ENCODE results near the gene PLXNA4. TPM values are rescaled to one million over a fixed set of nuclear protein-coding genes. Genes with fewer than 3 reads are reported as not detected.

PLXNA4 gene, protein sequence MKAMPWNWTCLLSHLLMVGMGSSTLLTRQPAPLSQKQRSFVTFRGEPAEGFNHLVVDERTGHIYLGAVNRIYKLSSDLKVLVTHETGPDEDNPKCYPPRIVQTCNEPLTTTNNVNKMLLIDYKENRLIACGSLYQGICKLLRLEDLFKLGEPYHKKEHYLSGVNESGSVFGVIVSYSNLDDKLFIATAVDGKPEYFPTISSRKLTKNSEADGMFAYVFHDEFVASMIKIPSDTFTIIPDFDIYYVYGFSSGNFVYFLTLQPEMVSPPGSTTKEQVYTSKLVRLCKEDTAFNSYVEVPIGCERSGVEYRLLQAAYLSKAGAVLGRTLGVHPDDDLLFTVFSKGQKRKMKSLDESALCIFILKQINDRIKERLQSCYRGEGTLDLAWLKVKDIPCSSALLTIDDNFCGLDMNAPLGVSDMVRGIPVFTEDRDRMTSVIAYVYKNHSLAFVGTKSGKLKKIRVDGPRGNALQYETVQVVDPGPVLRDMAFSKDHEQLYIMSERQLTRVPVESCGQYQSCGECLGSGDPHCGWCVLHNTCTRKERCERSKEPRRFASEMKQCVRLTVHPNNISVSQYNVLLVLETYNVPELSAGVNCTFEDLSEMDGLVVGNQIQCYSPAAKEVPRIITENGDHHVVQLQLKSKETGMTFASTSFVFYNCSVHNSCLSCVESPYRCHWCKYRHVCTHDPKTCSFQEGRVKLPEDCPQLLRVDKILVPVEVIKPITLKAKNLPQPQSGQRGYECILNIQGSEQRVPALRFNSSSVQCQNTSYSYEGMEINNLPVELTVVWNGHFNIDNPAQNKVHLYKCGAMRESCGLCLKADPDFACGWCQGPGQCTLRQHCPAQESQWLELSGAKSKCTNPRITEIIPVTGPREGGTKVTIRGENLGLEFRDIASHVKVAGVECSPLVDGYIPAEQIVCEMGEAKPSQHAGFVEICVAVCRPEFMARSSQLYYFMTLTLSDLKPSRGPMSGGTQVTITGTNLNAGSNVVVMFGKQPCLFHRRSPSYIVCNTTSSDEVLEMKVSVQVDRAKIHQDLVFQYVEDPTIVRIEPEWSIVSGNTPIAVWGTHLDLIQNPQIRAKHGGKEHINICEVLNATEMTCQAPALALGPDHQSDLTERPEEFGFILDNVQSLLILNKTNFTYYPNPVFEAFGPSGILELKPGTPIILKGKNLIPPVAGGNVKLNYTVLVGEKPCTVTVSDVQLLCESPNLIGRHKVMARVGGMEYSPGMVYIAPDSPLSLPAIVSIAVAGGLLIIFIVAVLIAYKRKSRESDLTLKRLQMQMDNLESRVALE (N-terminal part only)
- 0.06 TPM for polyA plus RNA-seq (2013, experiment 1 of 2)
- 0.07 TPM for polyA plus RNA-seq (2013, experiment 2 of 2)

DNA sequence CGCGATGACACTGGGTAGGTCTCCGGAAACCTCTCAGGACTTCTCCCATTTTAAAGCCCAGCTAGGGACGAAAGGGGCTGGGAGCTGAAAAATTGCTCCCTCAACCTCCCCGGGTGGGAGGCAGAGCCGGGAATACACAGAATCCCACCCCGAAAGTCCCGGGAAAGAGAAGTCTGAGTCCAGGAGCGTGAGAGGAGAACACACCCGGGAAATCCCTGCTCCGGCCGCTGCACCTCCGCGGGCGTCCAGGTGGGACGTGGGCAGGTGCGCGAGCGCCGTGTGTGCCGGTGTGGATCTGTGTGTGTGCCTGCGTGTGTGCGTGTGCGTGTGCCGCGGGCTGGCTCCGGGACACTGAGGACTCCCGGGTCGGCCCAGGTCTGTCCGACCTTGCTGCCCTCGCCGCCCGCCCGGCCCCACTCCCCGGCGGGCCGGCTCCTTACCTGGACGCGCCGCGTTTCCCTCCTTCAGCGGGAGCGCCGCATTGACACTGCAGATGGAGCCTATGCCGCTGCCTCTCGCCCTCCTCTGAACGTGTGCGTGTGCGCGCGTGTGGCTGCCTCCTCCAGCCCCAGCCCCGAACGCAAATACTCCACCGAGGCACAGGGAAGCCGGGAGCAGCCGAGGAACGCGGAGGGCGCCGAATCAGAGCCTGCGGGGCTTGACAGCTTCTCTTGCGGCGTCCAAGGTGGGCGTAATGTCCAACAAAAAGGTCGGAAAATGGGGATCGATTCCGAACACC lies at the start of gene PLXNA4:
Gene PLXNA4, minus strand, starts transcription at position 489 of the 739 bp plus-strand sequence. CDS start 67,777 bp downstream, outside the sequence.
- H3K27ac ChIP-seq (ENCODE audit: low read length, poor library complexity, severe bottlenecking): no peak within 1 kb of the TSS
- no peaks in the 10 kb centered on the region for H3K9me3 ChIP-seq (ENCODE audit: control insufficient read depth, low read length)
- H2BK5ac ChIP-seq (ENCODE audit: low read depth, low read length, poor library complexity, severe bottlenecking): no peak within 1 kb of the TSS
- peak; percentile 10 for DNase-seq
- no peak within 1 kb of the TSS for H3K4ac ChIP-seq (ENCODE audit: low read depth in 1 of 2, low read length in 2 of 2)
- no peak within 1 kb of the TSS for H2AFZ ChIP-seq (ENCODE audit: low read depth, low read length)
- no peak within 1 kb of the TSS for H3K18ac ChIP-seq (ENCODE audit: low read depth in 1 of 2, low read length in 2 of 2)
- H3K79me1 ChIP-seq (replicated peaks; ENCODE audit: low read length, poor library complexity, severe bottlenecking): no peaks in the 10 kb centered on the region
- peak within 1 kb of the TSS in 1 of 2 experiments; percentile 2 for H3K14ac ChIP-seq (ENCODE audit: low read length in 2 of 2)
- no peak within 1 kb of the TSS for H2BK12ac ChIP-seq (ENCODE audit: low read length in 2 of 2)
- H3K4me3 ChIP-seq (ENCODE audit: insufficient read depth in 1 of 2, low read depth in 1 of 2, low read length in 2 of 2): peak within 1 kb of the TSS; percentile 48 to 89
- peaks cover 0 to 3% of the 10 kb centered on the region in 2 experiments for H3K36me3 ChIP-seq (ENCODE audit: control insufficient read depth in 1 of 2, insufficient read depth in 2 of 2, low read depth in 1 of 2, low read length in 2 of 2)
- H3K9ac ChIP-seq (ENCODE audit: low read length): peak within 1 kb of the TSS; percentile 84
- no peak within 1 kb of the TSS for H4K8ac ChIP-seq (ENCODE audit: low read length)
- no peak within 1 kb of the TSS for H2BK120ac ChIP-seq (ENCODE audit: low read depth, low read length)
- H4K91ac ChIP-seq (ENCODE audit: low read length): no peak within 1 kb of the TSS
- H2BK15ac ChIP-seq (ENCODE audit: low read depth, poor library complexity, severe bottlenecking): no peak within 1 kb of the TSS
- no peak within 1 kb of the TSS for H2AK5ac ChIP-seq (ENCODE audit: low read length, severe bottlenecking)
- H3K27me3 ChIP-seq (ENCODE audit: control insufficient read depth in 1 of 2, insufficient read depth in 1 of 2, low read length in 2 of 2): peaks cover 8 to 84% of the 10 kb centered on the region in 2 experiments
- H3K23ac ChIP-seq (ENCODE audit: low read length in 2 of 2): peak within 1 kb of the TSS in 1 of 2 experiments; percentile 63
- H3K4me1 ChIP-seq (ENCODE audit: control insufficient read depth, insufficient read depth, low read depth, low read length): peaks cover 21% of the 10 kb centered on the region
- H3K4me2 ChIP-seq (ENCODE audit: low read length, poor library complexity, severe bottlenecking): peak within 1 kb of the TSS; percentile 68
- 1% methylated on average over 51 of the region's 67 CpGs for WGBS

DNA sequence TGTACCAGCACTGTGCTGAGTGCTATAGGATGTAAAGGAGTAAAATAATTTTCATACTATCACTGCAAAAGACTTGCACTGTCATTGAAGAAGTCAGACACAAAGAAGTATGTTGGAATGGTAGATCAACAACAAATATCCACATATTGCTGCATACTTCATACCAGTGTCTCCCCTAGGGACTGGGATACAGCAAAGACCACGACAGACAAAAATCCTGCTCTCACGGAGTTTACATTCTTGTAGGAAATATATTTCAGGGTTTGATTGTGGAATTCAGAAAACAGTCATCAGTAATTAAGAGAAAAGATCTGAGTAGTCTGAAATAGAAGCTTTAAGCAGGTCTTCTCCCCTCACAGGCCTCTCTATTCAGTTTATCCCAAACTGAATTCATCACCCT lies 49.4 kb upstream of the PLXNA4 start:
- Histone ChIP-seq H2AFZ (ENCODE audit: low read depth, low read length) (no peak overlapping the region), H2BK120ac (ENCODE audit: low read depth, low read length) (no peak overlapping the region)
- WGBS: 53% methylated on average over 2 of the region's 2 CpGs

DNA sequence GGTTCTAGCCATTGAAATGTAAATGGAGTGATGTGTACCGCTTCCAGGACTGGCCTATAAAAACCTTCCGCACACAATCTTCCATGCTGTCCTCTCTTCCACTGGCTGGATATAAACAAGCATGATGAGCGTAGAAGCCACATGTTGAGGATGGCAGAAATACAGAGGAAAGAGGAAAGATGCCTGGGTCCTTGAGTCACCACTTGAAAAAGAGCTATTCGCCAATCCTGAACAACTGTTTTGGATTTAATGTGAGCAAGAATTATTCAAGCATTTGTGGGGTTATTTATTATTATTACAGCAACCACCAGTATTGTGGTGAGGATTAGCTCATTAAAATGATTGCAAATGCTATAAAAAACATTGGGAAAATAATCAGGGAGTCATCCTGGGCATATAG lies 45.8 kb upstream of the PLXNA4 start:
- H3K4me1 ChIP-seq (ENCODE audit: control insufficient read depth, insufficient read depth, low read depth, low read length): no peaks in the 10 kb centered on the region
- H3K14ac ChIP-seq (ENCODE audit: low read length in 2 of 2): no peak overlapping the region
- no peak overlapping the region for H3K4me3 ChIP-seq (ENCODE audit: insufficient read depth in 1 of 2, low read depth in 1 of 2, low read length in 2 of 2)
- H2BK12ac ChIP-seq (ENCODE audit: low read length in 2 of 2): no peak overlapping the region
- no peak for DNase-seq
- no peak overlapping the region for H2BK5ac ChIP-seq (ENCODE audit: low read depth, low read length, poor library complexity, severe bottlenecking)
- 87% methylated on average over 2 of the region's 4 CpGs for WGBS
- H4K8ac ChIP-seq (ENCODE audit: low read length): no peak overlapping the region
- no peak overlapping the region for H2AFZ ChIP-seq (ENCODE audit: low read depth, low read length)
- H3K36me3 ChIP-seq (ENCODE audit: control insufficient read depth in 1 of 2, insufficient read depth in 2 of 2, low read depth in 1 of 2, low read length in 2 of 2): no peaks in the 10 kb centered on the region
- peaks cover 0 to 13% of the 10 kb centered on the region in 2 experiments for H3K27me3 ChIP-seq (ENCODE audit: control insufficient read depth in 1 of 2, insufficient read depth in 1 of 2, low read length in 2 of 2)
- H3K27ac ChIP-seq (ENCODE audit: low read length, poor library complexity, severe bottlenecking): no peak overlapping the region
- no peak overlapping the region for H3K23ac ChIP-seq (ENCODE audit: low read length in 2 of 2)
- H2BK15ac ChIP-seq (ENCODE audit: low read depth, poor library complexity, severe bottlenecking): no peak overlapping the region
- no peaks in the 10 kb centered on the region for H3K79me1 ChIP-seq (replicated peaks; ENCODE audit: low read length, poor library complexity, severe bottlenecking)
- H2AK5ac ChIP-seq (ENCODE audit: low read length, severe bottlenecking): no peak overlapping the region
- H3K9ac ChIP-seq (ENCODE audit: low read length): no peak overlapping the region
- no peak overlapping the region for H3K18ac ChIP-seq (ENCODE audit: low read depth in 1 of 2, low read length in 2 of 2)
- H3K4ac ChIP-seq (ENCODE audit: low read depth in 1 of 2, low read length in 2 of 2): no peak overlapping the region
- H2BK120ac ChIP-seq (ENCODE audit: low read depth, low read length): no peak overlapping the region
- H3K4me2 ChIP-seq (ENCODE audit: low read length, poor library complexity, severe bottlenecking): no peak overlapping the region
- H3K9me3 ChIP-seq (ENCODE audit: control insufficient read depth, low read length): no peaks in the 10 kb centered on the region
- H4K91ac ChIP-seq (ENCODE audit: low read length): no peak overlapping the region

More for the DNA sequence above, 49.4 kb upstream of the PLXNA4 start:
- Histone ChIP-seq H3K23ac (ENCODE audit: low read length in 2 of 2) (no peak overlapping the region), H2BK15ac (ENCODE audit: low read depth, poor library complexity, severe bottlenecking) (no peak overlapping the region), H3K18ac (ENCODE audit: low read depth in 1 of 2, low read length in 2 of 2) (no peak overlapping the region), H3K14ac (ENCODE audit: low read length in 2 of 2) (no peak overlapping the region), H3K36me3 (ENCODE audit: control insufficient read depth in 1 of 2, insufficient read depth in 2 of 2, low read depth in 1 of 2, low read length in 2 of 2) (no peaks in the 10 kb centered on the region), H4K8ac (ENCODE audit: low read length) (no peak overlapping the region), H2AK5ac (ENCODE audit: low read length, severe bottlenecking) (no peak overlapping the region), H3K27me3 (ENCODE audit: control insufficient read depth in 1 of 2, insufficient read depth in 1 of 2, low read length in 2 of 2) (peaks cover 0 to 20% of the 10 kb centered on the region in 2 experiments), H2BK12ac (ENCODE audit: low read length in 2 of 2) (no peak overlapping the region), H3K9ac (ENCODE audit: low read length) (no peak overlapping the region), H2BK5ac (ENCODE audit: low read depth, low read length, poor library complexity, severe bottlenecking) (no peak overlapping the region), H3K79me1 (replicated peaks; ENCODE audit: low read length, poor library complexity, severe bottlenecking) (no peaks in the 10 kb centered on the region), H4K91ac (ENCODE audit: low read length) (no peak overlapping the region), H3K4me2 (ENCODE audit: low read length, poor library complexity, severe bottlenecking) (no peak overlapping the region), H3K27ac (ENCODE audit: low read length, poor library complexity, severe bottlenecking) (no peak overlapping the region), H3K4me1 (ENCODE audit: control insufficient read depth, insufficient read depth, low read depth, low read length) (no peaks in the 10 kb centered on the region), H3K9me3 (ENCODE audit: control insufficient read depth, low read length) (no peaks in the 10 kb centered on the region), H3K4ac (ENCODE audit: low read depth in 1 of 2, low read length in 2 of 2) (no peak overlapping the region), H3K4me3 (ENCODE audit: insufficient read depth in 1 of 2, low read depth in 1 of 2, low read length in 2 of 2) (no peak overlapping the region)
- no peak for DNase-seq
